Stimulated activated CD4-positive, alpha-beta T cell treated with anti-CD3 and anti-CD28 coated beads, Interleukin-2, amount 100 ng/mL, for 48 hours (primary cell): ENCODE measurements around the gene ZRSR2.

Source experiments
- DNase-seq, 2 donors: peaks; one replicate each; pipeline ENCODE4 v3.0.0-alpha.2; 2020

Gene ZRSR2

DNA sequence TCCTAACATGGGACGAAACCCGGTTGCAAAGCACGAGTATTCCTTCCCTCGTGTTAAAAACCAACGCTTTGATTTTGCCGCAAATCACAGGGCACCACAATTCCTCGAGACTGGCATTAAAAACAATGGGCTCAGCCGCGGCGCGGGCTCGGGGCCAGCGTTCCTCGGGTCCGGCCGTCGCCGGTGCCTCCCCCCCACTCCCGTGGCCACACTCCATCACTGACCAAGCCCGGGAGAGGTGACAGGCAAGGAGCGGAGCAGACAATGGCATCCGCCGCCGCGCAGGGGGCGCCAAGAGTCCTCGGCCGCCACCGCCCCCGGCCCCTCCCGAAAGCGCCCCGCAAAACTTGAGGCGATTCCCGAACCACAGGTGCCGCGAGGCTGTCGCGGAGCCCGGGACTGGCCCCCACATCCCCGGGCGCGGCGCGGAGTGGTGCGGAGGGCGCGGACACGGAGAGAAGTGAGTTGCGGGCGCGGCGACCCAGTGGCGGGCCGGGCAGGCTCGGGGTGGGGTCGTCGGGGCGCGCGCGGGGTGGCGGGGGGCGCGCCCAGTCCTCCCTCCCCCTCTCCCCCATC lies 63.9 kb downstream of the ZRSR2 start:
- DNase-seq, result peak; percentile 10 to 40

DNA sequence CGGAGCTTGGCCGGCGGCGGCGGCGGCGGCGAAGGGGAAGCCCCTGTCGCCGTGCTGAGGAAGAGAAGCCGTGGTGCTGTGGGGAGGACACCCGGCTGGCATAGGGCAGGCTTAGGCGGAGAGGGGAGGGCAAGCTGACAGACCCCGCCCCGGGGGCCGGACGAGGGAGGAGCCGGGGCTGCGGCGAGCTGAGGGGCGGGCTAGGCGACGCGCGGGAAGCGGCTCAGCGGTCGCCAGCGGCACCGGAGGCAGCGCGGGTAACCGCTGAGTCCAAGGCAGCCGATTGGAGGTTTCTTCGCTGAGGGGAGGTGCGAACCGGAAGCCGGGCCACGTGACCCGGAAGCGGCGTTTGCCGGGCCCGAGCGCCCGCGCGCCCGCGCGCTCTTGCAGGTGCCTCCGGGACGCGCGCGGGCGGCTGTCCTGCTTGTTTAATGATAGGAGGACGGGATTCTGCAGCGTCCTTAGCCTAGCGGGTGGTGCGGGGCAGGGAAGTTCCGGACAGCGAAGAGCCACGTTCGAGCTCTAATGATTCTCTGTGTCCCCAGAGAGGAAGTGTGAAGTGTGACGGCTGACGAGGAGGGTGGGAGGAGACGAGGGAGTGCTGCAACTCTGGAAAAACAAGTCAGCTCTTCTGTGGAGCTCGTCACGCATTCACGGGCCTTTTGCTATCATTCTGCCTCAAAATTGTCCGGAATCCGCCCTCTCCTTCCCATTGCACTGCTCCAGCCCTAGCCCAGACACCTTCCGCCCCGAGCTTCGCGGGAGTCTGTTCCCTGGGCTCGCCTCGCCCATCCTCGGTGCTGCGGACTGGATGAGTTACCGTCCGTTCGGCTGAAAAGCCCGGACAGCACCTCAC lies 64.7 kb downstream of the ZRSR2 start, which contains the start of gene AP1S2:
Gene AP1S2 (minus strand): TSS at position 102 of the 856 bp plus-strand sequence. CDS start 2,289 bp downstream, outside the sequence.
- DNase-seq, result peak; percentile 76 to 95

DNA sequence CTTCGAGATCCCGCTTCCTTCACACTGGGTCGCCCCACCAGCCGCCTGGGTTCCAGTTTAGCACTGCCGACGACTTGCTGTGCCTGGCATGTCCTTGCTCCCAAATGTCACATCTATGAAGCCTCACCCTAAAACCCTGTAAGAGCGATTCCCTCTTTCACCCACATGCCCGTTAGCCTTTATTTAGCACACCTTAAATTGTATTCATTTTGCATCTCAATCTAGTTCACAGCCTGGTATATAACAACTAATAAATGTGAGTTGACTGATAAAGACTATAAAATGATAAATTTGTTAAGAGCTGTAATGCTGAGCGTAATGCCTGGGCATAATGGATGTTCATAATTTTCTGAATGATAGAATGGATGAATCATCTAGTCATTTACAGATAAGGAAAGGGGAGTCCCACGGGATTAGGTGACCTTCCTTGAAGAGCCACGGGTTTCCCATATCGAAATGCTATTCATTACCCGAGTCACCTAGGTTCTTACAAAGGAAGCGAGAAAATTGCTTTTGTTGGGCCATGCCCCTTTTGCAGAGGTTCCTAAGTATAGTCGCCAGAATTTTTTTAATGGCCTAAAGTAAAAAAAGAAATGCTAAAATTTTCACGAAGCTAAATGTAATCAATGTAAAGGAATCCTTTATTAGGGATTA lies 65.4 kb downstream of the ZRSR2 start:
- DNase-seq, result no peak

DNA sequence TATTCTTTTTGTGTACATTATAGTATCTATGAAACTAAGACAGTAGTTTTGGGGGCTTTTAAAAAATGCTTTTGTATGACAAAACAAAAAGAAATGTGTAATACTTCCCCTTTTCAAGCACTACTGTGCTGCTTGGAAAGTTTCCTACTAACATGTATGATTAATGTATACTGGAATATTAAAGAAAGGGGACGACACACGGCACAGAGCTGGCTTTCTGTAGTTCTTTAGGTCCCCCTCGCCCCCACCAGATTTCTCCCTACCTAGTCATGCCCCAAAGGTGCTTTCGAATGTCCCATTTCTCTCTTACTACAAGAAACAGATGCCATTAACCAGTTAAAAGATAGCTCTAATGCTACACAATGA lies 65.9 kb downstream of the ZRSR2 start:
- DNase-seq, result no peak

DNA sequence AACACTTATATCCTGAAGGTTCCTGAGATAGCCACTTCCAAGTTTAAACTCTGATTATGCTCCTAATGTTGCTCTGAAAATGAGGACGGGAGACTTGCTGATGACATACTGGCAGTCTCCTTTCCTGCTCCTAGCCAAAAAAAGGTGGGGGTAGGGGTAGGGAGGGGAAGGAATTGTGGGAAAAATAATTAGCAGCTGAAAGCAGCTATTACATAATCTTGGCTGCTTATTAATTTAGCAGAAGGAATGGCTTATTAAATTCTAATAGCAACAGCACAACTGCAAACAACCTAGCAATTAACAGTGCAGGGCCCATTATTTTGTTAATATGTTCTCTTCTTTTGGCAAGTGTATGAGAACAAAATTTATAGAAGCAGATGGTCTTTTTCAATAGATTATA lies 66.4 kb downstream of the ZRSR2 start:
- DNase-seq, result no peak

DNA sequence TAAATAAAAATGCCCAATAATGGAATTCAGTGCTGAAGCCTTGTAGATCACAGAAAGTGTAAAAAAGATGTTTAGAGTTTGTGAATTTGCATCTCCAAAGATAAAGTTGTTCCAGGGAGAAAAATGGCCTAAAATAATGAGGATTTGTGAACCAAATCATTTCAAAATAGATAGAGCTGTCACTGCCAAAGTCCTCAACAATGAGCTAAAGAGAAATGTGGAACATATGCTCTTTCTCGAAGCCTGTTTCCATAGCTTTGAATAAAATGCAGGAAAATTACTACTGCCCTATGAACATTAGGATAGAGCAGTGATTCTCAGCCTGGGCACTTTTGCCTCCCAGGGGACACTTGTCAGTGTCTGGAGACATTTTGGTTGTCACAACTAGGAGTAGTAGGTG lies 67.8 kb downstream of the ZRSR2 start:
- no peak for DNase-seq

DNA sequence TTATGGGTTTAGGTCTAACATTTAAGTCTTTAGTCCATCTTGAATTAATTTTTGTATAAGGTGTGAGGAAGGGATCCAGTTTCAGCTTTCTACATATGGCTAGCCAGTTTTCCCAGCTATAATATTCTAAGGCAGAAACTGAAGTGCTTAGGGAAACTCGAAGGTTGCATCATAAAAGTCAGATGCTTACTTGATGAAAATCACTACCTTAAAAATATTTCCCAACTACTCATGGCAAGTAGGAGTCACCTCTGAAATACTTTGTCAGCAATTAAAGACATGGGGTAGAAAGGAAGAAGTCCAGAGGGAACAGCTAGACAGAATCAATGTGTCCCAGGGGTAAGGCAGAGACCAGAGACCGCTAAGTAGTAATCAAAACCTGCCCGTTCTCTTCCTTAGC lies 70.6 kb downstream of the ZRSR2 start:
- no peak for DNase-seq

DNA sequence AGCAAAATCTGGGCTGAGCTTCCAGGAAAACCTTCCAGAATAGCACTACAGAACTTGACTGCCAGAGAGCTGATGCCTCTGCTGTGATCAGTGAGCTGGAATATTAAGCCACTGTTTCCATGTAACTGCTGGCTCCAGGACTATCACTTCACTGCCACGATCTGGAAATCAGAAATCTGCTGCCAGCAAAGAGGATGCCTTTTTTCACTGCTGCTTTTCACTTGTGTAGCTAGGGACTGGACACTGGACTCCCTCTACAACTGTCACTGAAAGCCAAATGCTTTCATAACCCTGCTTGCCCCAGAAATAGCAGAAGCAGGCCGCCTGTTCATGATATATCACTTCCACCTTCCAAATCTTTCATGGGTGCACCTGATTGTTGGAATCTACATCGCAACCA lies 73.7 kb downstream of the ZRSR2 start:
- no peak for DNase-seq

DNA sequence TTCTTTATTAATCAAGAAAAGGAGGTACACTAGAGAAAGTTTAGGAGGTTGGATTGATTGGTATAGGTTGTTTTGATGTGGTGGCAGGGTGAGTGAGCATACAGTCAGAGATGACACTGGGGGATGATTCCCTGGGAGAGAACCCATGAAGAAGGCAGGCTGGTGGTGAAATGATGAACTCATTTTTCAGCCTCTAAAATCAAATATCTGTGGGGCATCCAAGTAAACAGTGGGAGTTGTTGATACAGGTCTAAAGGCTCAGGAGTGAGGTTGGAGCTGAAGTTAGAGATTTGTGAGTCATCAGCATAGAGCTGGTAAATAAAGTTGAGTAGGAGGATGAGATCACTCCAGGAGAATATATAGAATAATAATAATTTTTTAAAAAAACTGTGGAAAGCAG lies 74.3 kb downstream of the ZRSR2 start:
- DNase-seq, result no peak

DNA sequence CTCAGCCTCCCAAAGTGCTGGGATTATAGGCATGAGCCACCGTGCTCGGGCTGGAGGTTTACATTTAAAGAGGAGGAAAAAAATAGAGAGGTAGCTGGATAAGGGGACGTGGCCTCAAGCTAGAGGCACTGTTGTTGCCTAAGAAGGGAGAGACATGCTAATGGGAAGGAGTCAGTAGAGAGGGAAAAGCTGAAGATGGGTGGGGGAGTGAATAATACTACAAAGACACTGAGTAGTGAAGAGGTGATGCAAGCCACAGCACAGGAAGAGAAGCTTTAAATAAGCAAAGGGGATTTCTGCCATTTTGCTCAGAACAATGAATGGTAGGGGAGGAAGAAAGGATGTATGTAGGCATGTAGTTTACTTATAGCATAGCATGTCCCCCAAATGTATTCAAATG lies 75.9 kb downstream of the ZRSR2 start:
- no peak for DNase-seq

DNA sequence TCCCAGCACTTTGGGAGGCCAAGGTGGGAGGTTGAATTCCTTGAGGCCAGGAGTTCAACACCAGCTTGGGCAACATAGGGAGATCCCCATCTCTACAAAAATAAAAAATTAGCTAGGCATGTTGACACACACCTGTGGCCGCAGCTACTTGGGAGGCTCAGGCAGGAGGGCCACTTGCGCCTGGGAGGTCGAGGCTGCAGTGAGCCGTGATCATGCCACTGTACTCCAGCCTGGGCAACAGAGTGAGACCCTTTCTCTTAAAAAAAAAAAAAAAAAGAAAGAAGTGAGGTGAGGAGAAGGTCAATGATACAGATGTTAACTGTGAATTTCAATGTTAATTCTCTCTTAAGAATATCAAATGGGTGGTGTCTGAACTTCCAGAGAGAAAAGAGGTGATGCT lies 79.4 kb downstream of the ZRSR2 start:
- no peak for DNase-seq

DNA sequence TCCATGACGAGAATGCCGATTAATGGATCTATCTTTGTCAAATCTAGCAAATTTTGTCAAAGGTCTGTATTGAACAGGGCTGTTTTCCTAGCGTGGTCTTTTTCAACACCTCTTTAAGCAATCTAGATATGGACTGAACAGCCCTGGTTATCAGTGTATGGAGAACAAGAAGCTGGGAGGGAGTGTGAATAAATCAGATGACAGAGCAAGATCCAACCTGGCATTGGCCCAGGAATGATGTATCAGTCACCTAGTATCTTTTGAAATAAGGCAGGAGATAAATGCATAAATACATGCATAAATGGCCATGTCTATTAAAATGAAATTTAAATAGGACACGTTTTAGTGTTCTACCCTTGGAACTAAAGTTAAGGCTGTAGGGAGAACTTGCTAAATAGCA lies 80.0 kb downstream of the ZRSR2 start:
- DNase-seq, result no peak
